Kidney (tissue), 14 donors: Measurements from ENCODE around the gene ROR2. TPM values are rescaled to one million over a fixed set of nuclear protein-coding genes. Genes with fewer than 3 reads are reported as not detected.

Experiments used
- DNase-seq, 5 donors: peaks; one replicate each; pipeline ENCODE4 v3.0.0-alpha.2; 2013 to 2020
- FAIRE-seq: peaks from 2 replicates; lab custom pipeline; 2012; peaks lifted over from hg19 to GRCh38; lab: Jason Lieb, UNC
- H3K27ac ChIP-seq, 2 donors: one replicate each; pipeline ENCODE4 v1.7.0; 2013; ENCODE audit warnings: low read depth in 2 of 2, low read length in 2 of 2, inconsistent platforms in 1 of 2
- H3K27me3 ChIP-seq: one replicate; pipeline ENCODE4 v1.7.1; 2013; ENCODE audit warnings: low read length, inconsistent platforms; ENCODE audit not compliant: control insufficient read depth, insufficient read depth
- H3K36me3 ChIP-seq, 3 donors: one replicate each; pipeline versions ENCODE4 v1.7.0 to v1.7.1; 2013; ENCODE audit warnings: low read length in 3 of 3, control low read depth in 1 of 3, inconsistent platforms in 1 of 3; ENCODE audit not compliant: insufficient read depth in 3 of 3, control insufficient read depth in 2 of 3
- H3K4me1 ChIP-seq, 3 donors: one replicate each; pipeline versions ENCODE4 v1.7.0 to v1.7.1; 2013; ENCODE audit warnings: low read length in 3 of 3, inconsistent platforms in 1 of 3, low read depth in 1 of 3; ENCODE audit not compliant: control insufficient read depth in 2 of 3, insufficient read depth in 2 of 3
- H3K4me3 ChIP-seq, 3 donors: one replicate each; pipeline versions ENCODE4 v1.7.0 to v1.8.1; 2013; ENCODE audit warnings: low read length in 3 of 3, control low read depth in 1 of 3, inconsistent platforms in 1 of 3
- H3K9ac ChIP-seq, 3 donors: one replicate each; pipeline versions ENCODE4 v1.7.0 to v1.7.1; 2013; ENCODE audit warnings: low read length in 3 of 3, control low read depth in 1 of 3, inconsistent platforms in 1 of 3
- H3K9me3 ChIP-seq, 3 donors: one replicate each; pipeline versions ENCODE4 v1.7.0 to v1.7.1; 2013; ENCODE audit warnings: low read length in 3 of 3, control low read depth in 1 of 3, inconsistent platforms in 1 of 3; ENCODE audit not compliant: control insufficient read depth in 2 of 3, insufficient read depth in 1 of 3
- CTCF ChIP-seq: IDR thresholded peaks from 3 replicates; pipeline ENCODE4 v1.5.1; 2012; ENCODE audit warnings: mild to moderate bottlenecking, moderate library complexity, borderline replicate concordance; ENCODE audit not compliant: insufficient read depth; ENCODE audit errors: extremely low read depth
- intact Hi-C: fragments of 100-400 bp; cut with DNase I; formaldehyde crosslinking; loops from one replicate; pipeline ENCODE4 v1.11.1; 2022
- polyA plus RNA-seq: library from polyadenylated mRNA; stranded (reverse); fragments of 350-450 nt; fragmentation: Illumina TruSeq; extraction: RNeasy Lipid Tissue Mini Kit (QIAGEN cat#74804); gene quantifications from one replicate; pipeline ENCODE4 v1.2.3, GENCODE V29; 2014; ENCODE audit warnings: low read depth, low replicate concordance; ENCODE audit not compliant: insufficient read depth
- total RNA-seq: library from RNA; stranded (reverse); fragmentation: NEBNext Ultra II Directional; extraction: Animal tissue kit (Norgen Biotek cat#: 25700); gene quantifications from one replicate; pipeline ENCODE4 v1.2.1, GENCODE V29; 2021
- donor health status: control.
- donor health status: control.
- donor health status: control.
- donor health status: control.
- donor health status: control.
- donor health status: DM: yes; HTN: yes; CAD: no.
- donor health status: Normal renal cell carcinoma (clear cell type).

ROR2 gene
- total and polyA plus RNA-seq, 2 donors from 2014 or later = 1.5 to 5.7 TPM

DNA sequence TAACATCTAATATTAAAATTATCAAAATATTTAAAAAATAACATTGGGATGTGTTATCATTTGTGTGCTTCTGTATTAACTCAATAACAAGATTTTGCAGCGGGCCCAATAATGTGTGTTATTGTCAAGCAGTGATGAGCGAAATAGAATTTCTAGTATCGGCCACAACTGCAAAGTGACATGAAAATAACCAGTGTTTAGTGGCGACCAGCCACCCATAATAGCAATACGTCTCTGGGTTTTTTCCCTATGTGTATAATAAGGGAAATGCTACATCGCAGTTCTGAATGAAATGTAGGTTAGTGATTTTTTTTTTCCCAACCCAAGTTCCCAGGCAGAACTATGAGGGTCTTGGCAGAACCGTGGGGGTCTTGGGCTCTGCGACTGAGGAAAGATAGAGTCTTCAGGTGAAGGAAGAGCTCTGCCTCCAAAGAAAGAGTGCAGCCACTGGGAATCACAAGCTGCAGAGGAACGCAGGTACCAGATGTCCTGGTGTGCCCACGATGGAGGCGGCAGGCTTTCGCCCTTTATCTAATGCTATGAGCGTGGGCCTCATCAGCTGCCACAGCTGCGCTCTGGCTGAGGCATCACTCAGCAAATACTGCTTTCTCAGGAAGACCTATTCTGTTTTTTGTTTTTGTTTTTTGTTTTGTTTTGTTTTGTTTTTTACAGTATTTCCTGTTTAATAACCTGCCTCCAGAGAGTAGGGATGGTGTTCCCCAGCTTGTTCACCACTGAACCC is 235.0 kb downstream of the ROR2 start:
- Histone ChIP-seq H3K4me1 (peaks cover 0 to 8% (median 0%) of the 10 kb centered on the region in 3 donors), H3K36me3 (peaks cover 0 to 5% (median 0%) of the 10 kb centered on the region in 3 donors), H3K4me3 (no peak overlapping the region), H3K27me3 (no peaks in the 10 kb centered on the region), H3K9me3 (peaks cover 0 to 5% (median 4%) of the 10 kb centered on the region in 3 donors), H3K27ac (no peak overlapping the region), H3K9ac (no peak overlapping the region)
- DNase-seq = peak in 1 of 5 donors; percentile 25
- no peak for TF ChIP-seq CTCF
- intact Hi-C loops = no loop called here
- no peak for FAIRE-seq

DNA sequence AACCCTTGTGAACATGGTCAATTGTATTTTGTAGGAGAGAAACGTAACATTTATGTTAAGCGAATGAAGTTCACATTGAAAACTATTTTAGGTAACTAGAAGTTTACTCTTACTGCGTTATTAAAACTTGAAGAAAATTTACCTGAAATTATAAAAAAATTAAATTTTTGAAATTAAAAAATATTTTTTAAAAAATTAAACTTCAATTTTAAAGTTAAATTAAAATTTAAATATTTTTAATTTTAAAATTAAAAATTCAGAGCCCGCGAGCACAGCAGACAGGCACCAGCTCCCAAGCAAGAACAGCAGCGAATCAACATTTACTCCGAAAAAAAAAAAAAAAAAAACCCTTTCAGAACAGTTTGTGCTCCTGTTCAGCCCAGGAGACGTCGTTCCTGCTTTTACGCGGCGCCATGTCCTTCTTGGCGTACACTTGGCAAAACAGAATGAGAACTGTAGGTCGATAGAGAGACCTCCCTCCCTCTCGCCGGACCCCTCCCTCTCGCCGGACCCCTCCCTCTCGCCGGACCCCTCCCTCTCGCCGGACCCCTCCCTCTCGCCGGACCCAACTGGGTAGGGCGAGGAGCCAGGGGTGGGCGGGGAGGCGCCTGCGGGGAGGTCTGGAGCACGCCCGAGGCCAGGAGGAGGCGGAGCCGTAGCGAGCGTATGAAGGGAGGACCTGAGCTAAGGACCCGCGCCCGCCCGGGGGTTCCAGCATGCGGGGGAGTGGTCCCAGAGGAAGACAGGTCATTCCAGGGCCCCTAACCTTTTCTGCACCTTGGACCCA is 235.8 kb downstream of the ROR2 start:
- no peaks in the 10 kb centered on the region for H3K27me3 ChIP-seq
- no peak overlapping the region for H3K27ac ChIP-seq
- peaks cover 0 to 5% (median 4%) of the 10 kb centered on the region in 3 donors for H3K9me3 ChIP-seq
- peak overlapping the region in 1 of 3 donors; percentile 53 for H3K4me3 ChIP-seq
- H3K9ac ChIP-seq = no peak overlapping the region
- intact Hi-C loops = no loop called here
- FAIRE-seq (peak; percentile 91), DNase-seq (peak; percentile 79 to 90 (median 85))
- peaks cover 0 to 8% (median 0%) of the 10 kb centered on the region in 3 donors for H3K4me1 ChIP-seq
- H3K36me3 ChIP-seq = peaks cover 0 to 5% (median 0%) of the 10 kb centered on the region in 3 donors
- no peak for TF ChIP-seq CTCF

- peaks cover 0 to 5% (median 0%) of the 10 kb centered on the region in 3 donors for H3K36me3 ChIP-seq
Observed at GRCh38 chr9:91712811-91713210, 237.2 kb downstream of the ROR2 start.

More at GRCh38 chr9:91712811-91713210, 237.2 kb downstream of the ROR2 start:
- Histone ChIP-seq H3K27ac (no peak overlapping the region), H3K9ac (no peak overlapping the region), H3K4me3 (no peak overlapping the region), H3K4me1 (peaks cover 0 to 8% (median 0%) of the 10 kb centered on the region in 3 donors), H3K9me3 (peaks cover 0 to 5% (median 4%) of the 10 kb centered on the region in 3 donors), H3K27me3 (no peaks in the 10 kb centered on the region)
- intact Hi-C loops = no loop called here
- TF ChIP-seq CTCF = no peak
- DNase-seq (no peak), FAIRE-seq (no peak)
